Astrocyte (in vitro differentiated cells and primary cell): ENCODE measurements around the gene LRBA. TPM values are rescaled to one million over a fixed set of nuclear protein-coding genes. Genes with fewer than 3 reads are reported as not detected.

ENCODE experiments used
- DNase-seq: peaks from one replicate; pipeline ENCODE4 v3.0.0-alpha.2; 2010; ENCODE audit warnings: low read depth
- FAIRE-seq: peaks from 2 replicates; lab custom pipeline; 2011; peaks lifted over from hg19 to GRCh38; lab: Jason Lieb, UNC
- H2AFZ ChIP-seq: 2 replicates; pipeline ENCODE4 v1.6.0; 2012; ENCODE audit warnings: low read depth, low read length, inconsistent platforms
- H3K27ac ChIP-seq: 2 replicates; pipeline ENCODE4 v1.5.1; 2011; ENCODE audit warnings: low read depth, low read length, inconsistent platforms
- H3K27me3 ChIP-seq: 2 replicates; pipeline ENCODE4 v1.6.0; 2011; ENCODE audit warnings: low read length, inconsistent platforms; ENCODE audit not compliant: insufficient read depth
- H3K36me3 ChIP-seq: 2 replicates; pipeline ENCODE4 v1.5.1; 2011; ENCODE audit warnings: low read length, inconsistent platforms; ENCODE audit not compliant: insufficient read depth
- H3K4me1 ChIP-seq: 2 replicates; pipeline ENCODE4 v1.5.1; 2011; ENCODE audit warnings: low read length, inconsistent platforms; ENCODE audit not compliant: insufficient read depth
- H3K4me2 ChIP-seq: 2 replicates; pipeline ENCODE4 v1.6.0; 2012; ENCODE audit warnings: low read length, inconsistent platforms
- H3K4me3 ChIP-seq: 2 replicates; pipeline ENCODE4 v1.5.1; 2011; ENCODE audit warnings: low read depth, mild to moderate bottlenecking, low read length, inconsistent platforms; ENCODE audit not compliant: insufficient read depth
- H3K79me2 ChIP-seq: 2 replicates; pipeline ENCODE4 v1.6.0; 2012; ENCODE audit warnings: mild to moderate bottlenecking, low read length, inconsistent platforms; ENCODE audit not compliant: insufficient read depth
- H3K9ac ChIP-seq: 2 replicates; pipeline ENCODE4 v1.6.0; 2012; ENCODE audit warnings: mild to moderate bottlenecking, low read length, inconsistent platforms
- H3K9me3 ChIP-seq: 2 replicates; pipeline ENCODE4 v1.5.1; 2012; ENCODE audit warnings: low read depth, mild to moderate bottlenecking, low read length, inconsistent platforms; ENCODE audit not compliant: insufficient read depth
- H4K20me1 ChIP-seq: 2 replicates; pipeline ENCODE4 v1.6.0; 2012; ENCODE audit warnings: low read length, inconsistent platforms; ENCODE audit not compliant: insufficient read depth
- H3K27ac Mint-ChIP-seq: one replicate; pipeline ENCODE4 v1.8.0; 2021; ENCODE audit warnings: mild to moderate bottlenecking, mixed read lengths; ENCODE audit not compliant: unreplicated experiment
- H3K27me3 Mint-ChIP-seq: one replicate; pipeline ENCODE4 v1.8.0; 2021; ENCODE audit warnings: low read depth, mixed read lengths; ENCODE audit not compliant: unreplicated experiment
- H3K36me3 Mint-ChIP-seq: one replicate; pipeline ENCODE4 v1.8.0; 2021; ENCODE audit warnings: low read depth, mixed read lengths; ENCODE audit not compliant: unreplicated experiment
- H3K4me1 Mint-ChIP-seq: one replicate; pipeline ENCODE4 v1.8.0; 2021; ENCODE audit warnings: low read depth, mixed read lengths; ENCODE audit not compliant: unreplicated experiment
- H3K4me3 Mint-ChIP-seq: one replicate; pipeline ENCODE4 v1.8.0; 2021; ENCODE audit warnings: mild to moderate bottlenecking, moderate library complexity, mixed read lengths; ENCODE audit not compliant: unreplicated experiment
- H3K9me3 Mint-ChIP-seq: one replicate; pipeline ENCODE4 v1.8.0; 2021; ENCODE audit warnings: mild to moderate bottlenecking, mixed read lengths; ENCODE audit not compliant: unreplicated experiment
- EZH2 ChIP-seq: IDR thresholded peaks from 2 replicates; pipeline ENCODE4 v1.6.1; 2012; ENCODE audit warnings: mild to moderate bottlenecking, low read length, inconsistent platforms; ENCODE audit not compliant: insufficient read depth
- total RNA-seq: library from RNA; stranded (reverse); gene quantifications from 2 replicates; pipeline ENCODE4 v1.2.1, GENCODE V29; 2021
- TF ChIP-seq, protein P1 (sequence below): IDR thresholded peaks from 2 replicates; pipeline ENCODE4 v1.5.1; 2011; ENCODE audit warnings: low read depth, mild to moderate bottlenecking, inconsistent platforms, low read length, moderate library complexity; ENCODE audit not compliant: insufficient read depth

LRBA gene
- total RNA-seq, 1 donor from 2014 or later = 25.3 TPM

DNA sequence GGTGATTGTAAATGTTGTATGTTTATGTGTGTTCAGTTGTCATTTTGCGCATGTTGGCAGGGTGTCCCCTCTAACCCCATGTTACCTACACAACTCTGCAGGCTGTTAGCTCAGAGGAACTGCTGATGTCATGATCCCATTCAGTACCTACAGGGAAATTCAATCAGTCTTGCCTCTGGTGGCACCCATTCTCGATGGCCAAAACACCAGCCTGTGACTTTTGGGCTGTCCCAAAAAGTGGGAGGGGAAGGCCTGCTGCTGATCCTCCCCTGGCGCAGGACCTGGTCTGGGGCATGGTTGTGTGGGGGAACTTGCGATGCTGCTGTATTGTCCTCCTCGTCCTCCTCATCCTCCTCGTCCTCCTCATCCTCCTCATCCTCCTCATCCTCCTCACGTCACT is 762.3 kb downstream of the LRBA start:
- H3K27me3 Mint-ChIP-seq = no peaks in the 10 kb centered on the region
- Histone ChIP-seq H2AFZ (no peak overlapping the region), H3K9ac (no peak overlapping the region), H3K4me3 (no peak overlapping the region), H3K9me3 (no peaks in the 10 kb centered on the region), H3K4me1 (no peaks in the 10 kb centered on the region), H3K27ac (no peak overlapping the region), H3K79me2 (no peaks in the 10 kb centered on the region), H3K4me2 (no peak overlapping the region), H3K36me3 (no peaks in the 10 kb centered on the region), H4K20me1 (no peaks in the 10 kb centered on the region), H3K27me3 (no peaks in the 10 kb centered on the region)
- H3K36me3 Mint-ChIP-seq = peaks cover 31% of the 10 kb centered on the region
- DNase-seq (no peak), FAIRE-seq (no peak)
- TF ChIP-seq, protein P1, sequence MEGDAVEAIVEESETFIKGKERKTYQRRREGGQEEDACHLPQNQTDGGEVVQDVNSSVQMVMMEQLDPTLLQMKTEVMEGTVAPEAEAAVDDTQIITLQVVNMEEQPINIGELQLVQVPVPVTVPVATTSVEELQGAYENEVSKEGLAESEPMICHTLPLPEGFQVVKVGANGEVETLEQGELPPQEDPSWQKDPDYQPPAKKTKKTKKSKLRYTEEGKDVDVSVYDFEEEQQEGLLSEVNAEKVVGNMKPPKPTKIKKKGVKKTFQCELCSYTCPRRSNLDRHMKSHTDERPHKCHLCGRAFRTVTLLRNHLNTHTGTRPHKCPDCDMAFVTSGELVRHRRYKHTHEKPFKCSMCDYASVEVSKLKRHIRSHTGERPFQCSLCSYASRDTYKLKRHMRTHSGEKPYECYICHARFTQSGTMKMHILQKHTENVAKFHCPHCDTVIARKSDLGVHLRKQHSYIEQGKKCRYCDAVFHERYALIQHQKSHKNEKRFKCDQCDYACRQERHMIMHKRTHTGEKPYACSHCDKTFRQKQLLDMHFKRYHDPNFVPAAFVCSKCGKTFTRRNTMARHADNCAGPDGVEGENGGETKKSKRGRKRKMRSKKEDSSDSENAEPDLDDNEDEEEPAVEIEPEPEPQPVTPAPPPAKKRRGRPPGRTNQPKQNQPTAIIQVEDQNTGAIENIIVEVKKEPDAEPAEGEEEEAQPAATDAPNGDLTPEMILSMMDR = no peak
- TF ChIP-seq EZH2 = no peak
- H3K9me3 Mint-ChIP-seq = no peaks in the 10 kb centered on the region
- no peak overlapping the region for H3K27ac Mint-ChIP-seq
- no peak overlapping the region for H3K4me3 Mint-ChIP-seq
- peaks cover 15% of the 10 kb centered on the region for H3K4me1 Mint-ChIP-seq

GRCh38 chr4:150252306-150252705 is 762.8 kb downstream of the LRBA start:
- no peak for TF ChIP-seq EZH2
- TF ChIP-seq, protein P1 = no peak
- FAIRE-seq (no peak), DNase-seq (no peak)
- Histone ChIP-seq H3K36me3 (no peaks in the 10 kb centered on the region), H3K9me3 (no peaks in the 10 kb centered on the region), H3K9ac (no peak overlapping the region), H3K4me2 (no peak overlapping the region), H2AFZ (no peak overlapping the region), H3K79me2 (no peaks in the 10 kb centered on the region), H3K4me3 (no peak overlapping the region), H3K27ac (no peak overlapping the region), H4K20me1 (no peaks in the 10 kb centered on the region), H3K4me1 (peaks cover 3% of the 10 kb centered on the region), H3K27me3 (no peaks in the 10 kb centered on the region)
- H3K4me1 Mint-ChIP-seq = peaks cover 15% of the 10 kb centered on the region
- H3K4me3 Mint-ChIP-seq = no peak overlapping the region
- H3K27me3 Mint-ChIP-seq = no peaks in the 10 kb centered on the region
- H3K9me3 Mint-ChIP-seq = no peaks in the 10 kb centered on the region
- H3K36me3 Mint-ChIP-seq = peaks cover 32% of the 10 kb centered on the region
- H3K27ac Mint-ChIP-seq = peak overlapping the region; percentile 19

- no peak overlapping the region for H2AFZ ChIP-seq
- Mint-ChIP-seq H3K27ac (no peak overlapping the region), H3K9me3 (no peaks in the 10 kb centered on the region), H3K27me3 (no peaks in the 10 kb centered on the region), H3K4me1 (peaks cover 15% of the 10 kb centered on the region), H3K4me3 (no peak overlapping the region), H3K36me3 (peaks cover 32% of the 10 kb centered on the region)
- TF ChIP-seq, protein P1 = no peak
- TF ChIP-seq EZH2 = no peak
- FAIRE-seq = no peak
- no peaks in the 10 kb centered on the region for H3K79me2 ChIP-seq
- H3K27me3 ChIP-seq = no peaks in the 10 kb centered on the region
- H3K4me1 ChIP-seq = peaks cover 5% of the 10 kb centered on the region
- no peaks in the 10 kb centered on the region for H4K20me1 ChIP-seq
- H3K9me3 ChIP-seq = no peaks in the 10 kb centered on the region
- H3K4me2 ChIP-seq = no peak overlapping the region
- no peak overlapping the region for H3K27ac ChIP-seq
- no peak overlapping the region for H3K4me3 ChIP-seq
- no peak overlapping the region for H3K9ac ChIP-seq
- no peak for DNase-seq
- H3K36me3 ChIP-seq = no peaks in the 10 kb centered on the region
Measured at GRCh38 chr4:150251752-150252190, 763.3 kb downstream of the LRBA start.
